ENCODE data around the gene SMIM36.
"Not testable (repeated sequence)": the region's sequence is repeated elsewhere in the genome, so short reads cannot be mapped to it uniquely, and the experiment has no call there.

SMIM36 gene

GRCh38 chr17:55422828-55423164 lies 88.5 kb downstream of the SMIM36 start:
- intact Hi-C loops (cut with DNase I); DNase-seq: not testable (repeated sequence)

GRCh38 chr17:55421179-55421934 lies 89.9 kb downstream of the SMIM36 start, which contains the start of gene MMD:
Gene MMD, minus strand, starts transcription at chr17:55421835. Its CDS starts 140 bp downstream, at chr17:55421695.
- peak in 31 of 42 donors; percentile 7 to 59 (median 29) for DNase-seq
- intact Hi-C loops (cut with DNase I), result no loop called here

GRCh38 chr17:55420776-55421178 lies 90.5 kb downstream of the SMIM36 start:
- DNase-seq, result peak in 41 of 42 donors; percentile 14 to 72 (median 49)
- intact Hi-C loops (cut with DNase I), result no loop called here

- intact Hi-C loops (cut with DNase I), result no loop called here
- peak in 8 of 42 donors; percentile 17 to 49 (median 29) for DNase-seq
Measured at GRCh38 chr17:55420067-55420775, 91.0 kb downstream of the SMIM36 start.

GRCh38 chr17:55418369-55419268 lies 92.6 kb downstream of the SMIM36 start:
- intact Hi-C loops (cut with DNase I), result no loop called here
- DNase-seq, result no peak

- intact Hi-C loops (cut with DNase I), result no loop called here
- no peak for DNase-seq
Measured at GRCh38 chr17:55417411-55418268, 93.6 kb downstream of the SMIM36 start.

GRCh38 chr17:55416470-55417052 lies 94.7 kb downstream of the SMIM36 start:
- DNase-seq, result peak in 12 of 42 donors; percentile 10 to 73 (median 38)
- intact Hi-C loops (cut with DNase I), result no loop called here

- intact Hi-C loops (cut with DNase I), result no loop called here
- no peak for DNase-seq
Measured at GRCh38 chr17:55416000-55416399, 95.3 kb downstream of the SMIM36 start.

- intact Hi-C loops (cut with DNase I), result no loop called here
- no peak for DNase-seq
Measured at GRCh38 chr17:55414983-55415382, 96.3 kb downstream of the SMIM36 start.

- intact Hi-C loops (cut with DNase I), result no loop called here
- DNase-seq, result no peak
Measured at GRCh38 chr17:55413825-55414489, 97.3 kb downstream of the SMIM36 start.

- no peak for DNase-seq
- intact Hi-C loops (cut with DNase I), result no loop called here
Measured at GRCh38 chr17:55411463-55411855, 99.8 kb downstream of the SMIM36 start.

- intact Hi-C loops (cut with DNase I), result no loop called here
- no peak for DNase-seq
Measured at GRCh38 chr17:55410722-55411462, 100.4 kb downstream of the SMIM36 start.

- intact Hi-C loops (cut with DNase I), result no loop called here
- no peak for DNase-seq
Measured at GRCh38 chr17:55409030-55409800, 102.0 kb downstream of the SMIM36 start.

GRCh38 chr17:55407641-55408566 lies 103.3 kb downstream of the SMIM36 start:
- no peak for DNase-seq
- intact Hi-C loops (cut with DNase I), result no loop called here

- no peak for DNase-seq
- intact Hi-C loops (cut with DNase I), result no loop called here
Measured at GRCh38 chr17:55405600-55405999, 105.7 kb downstream of the SMIM36 start.

All from head of caudate nucleus (tissue), 42 donors.